ENCODE data around the gene C4A. TPM values are rescaled to one million over a fixed set of nuclear protein-coding genes. Genes with fewer than 3 reads are reported as not detected.

The C4A gene
- total and polyA plus RNA-seq, 2 of the 13 experiments (the other 11 are each of a cell fraction or from before 2014, with no cell fraction given), result 165 to 478 TPM

GRCh38 chr6:31948753-31949413, 33.0 kb upstream of the C4A start (continued):
- TF ChIP-seq IRF9 (CRISPR knock-in tag; IDR thresholded peaks at IDR 0.05; ENCODE audit: borderline replicate concordance) (0 out of 2 replicates have a peak, but pooled peaks have one; percentile 25), CEBPB (IDR thresholded peaks at IDR 0.05; ENCODE audit: borderline replicate concordance, low read depth, low read length) (peak; percentile 73), TAF1 (CRISPR knock-in tag; IDR thresholded peaks at IDR 0.05) (0 out of 2 replicates have a peak, but pooled peaks have one; percentile 20)

GRCh38 chr6:31949926-31950548, 31.8 kb upstream of the C4A start:
- peaks cover 50% of the 10 kb centered on the region for H3K4me1 ChIP-seq (ENCODE audit: insufficient read depth, low read length)
- no peaks in the 10 kb centered on the region for H3K9me3 ChIP-seq (ENCODE audit: low read length)
- no peaks in the 10 kb centered on the region for H4K20me1 ChIP-seq (ENCODE audit: insufficient read depth, low read length)
- H3K27ac ChIP-seq (ENCODE audit: extremely low read length, insufficient read depth, low read length), result no peak overlapping the region
- no peaks in the 10 kb centered on the region; a peak in 1 of 5 replicates for H3K27me3 ChIP-seq (ENCODE audit: control insufficient read depth in 1 of 2, insufficient read depth in 2 of 2, low read length in 2 of 2)
- POLR2A ChIA-PET, result interaction anchor here (0.6 to 6.3 kb wide), 11 partner anchors 9 to 84 kb away, joined by 3 to 69 read pairs (median 18); partner anchors contain the start of genes C2, EHMT2, NELFE and SKIC2
- intact Hi-C loops (cut with micrococcal nuclease; ENCODE audit: unreplicated experiment), result loop anchor here (10.0 kb wide), 1 partner anchor 115 kb away; no protein-coding TSS in a partner anchor
- ATAC-seq (no peak), FAIRE-seq (no peak), DNase-seq (ENCODE audit: low spot score) (no peak)
- H2AFZ ChIP-seq (ENCODE audit: low read length), result no peak overlapping the region
- no peak overlapping the region for H3K9ac ChIP-seq (ENCODE audit: insufficient read depth, low read depth, low read length)
- peaks cover 33 to 78% of the 10 kb centered on the region in 2 experiments for H3K36me3 ChIP-seq (replicated peaks in 1 of 2; ENCODE audit: control insufficient read depth in 1 of 2, insufficient read depth in 2 of 2, low read length in 2 of 2)
- H3K4me3 ChIP-seq (replicated peaks in 1 of 3; ENCODE audit: insufficient read depth in 1 of 3, low read depth in 2 of 3, low read length in 3 of 3), result no peak overlapping the region
- WGBS (ENCODE audit: low lambda C conversion rate), result 87% methylated on average over 7 of the region's 7 CpGs
- H3K79me2 ChIP-seq (ENCODE audit: insufficient read depth, low read length), result peaks cover 22% of the 10 kb centered on the region
- in situ Hi-C loops (cut with HindIII; ENCODE audit: extremely low pct_ligation_motif_present, low pct_unique_long_range_greater_than_20kb), result loop anchor here (5.0 kb wide), 1 partner anchor 48 kb away; the partner anchor contains the start of gene ZBTB12
- CTCF ChIA-PET (ENCODE audit: low intra/inter-chr PET ratio, low total read pairs), result no interaction called here
- no TSS peak for BruUV-seq (replicated peaks)
- H3K4me2 ChIP-seq (ENCODE audit: low read depth, low read length), result no peak overlapping the region
- TF ChIP-seq ZNF740 (CRISPR knock-in tag; IDR thresholded peaks at IDR 0.05) (no peak), ZNF512 (CRISPR knock-in tag; IDR thresholded peaks at IDR 0.05) (no peak), YEATS4 (CRISPR knock-in tag; IDR thresholded peaks at IDR 0.05; ENCODE audit: borderline replicate concordance) (no peak), MED1 (CRISPR knock-in tag; IDR thresholded peaks at IDR 0.05) (no peak), MAFF (IDR thresholded peaks at IDR 0.05; ENCODE audit: low read depth, low read length) (peak; percentile 82), POLR2A (IDR thresholded peaks at IDR 0.05; ENCODE audit: insufficient read depth in 1 of 2, low read depth in 2 of 2, low read length in 2 of 2) (peak in 1 of 2 experiments; percentile 26; a peak in 1 of 4 replicates), ZNF841 (CRISPR knock-in tag; IDR thresholded peaks at IDR 0.05; ENCODE audit: borderline replicate concordance) (no peak), ZMYM4 (CRISPR knock-in tag; IDR thresholded peaks at IDR 0.05) (no peak), RNF219 (CRISPR knock-in tag; IDR thresholded peaks at IDR 0.05) (no peak), PAF1 (CRISPR knock-in tag; IDR thresholded peaks at IDR 0.05) (peak; percentile 72), POLR2G (IDR thresholded peaks at IDR 0.05; ENCODE audit: low read depth, low read length) (peak; percentile 61), SOX13 (IDR thresholded peaks at IDR 0.05) (0 out of 2 replicates have a peak, but pooled peaks have one; percentile 8), SOX13 (CRISPR knock-in tag; conservative IDR thresholded peaks at IDR 0.05 in 1 of 2, IDR thresholded peaks at IDR 0.05 in 1 of 2) (no peak), ZNF563 (CRISPR knock-in tag; IDR thresholded peaks at IDR 0.05) (no peak)

All from HepG2 (cell line).